Measurements from ENCODE around the gene DHX36. TPM values are rescaled to one million over a fixed set of nuclear protein-coding genes. Genes with fewer than 3 reads are reported as not detected.

DHX36 gene
- total RNA-seq, 2 donors from 2014 or later, result 90.0 to 97.3 TPM

DNA sequence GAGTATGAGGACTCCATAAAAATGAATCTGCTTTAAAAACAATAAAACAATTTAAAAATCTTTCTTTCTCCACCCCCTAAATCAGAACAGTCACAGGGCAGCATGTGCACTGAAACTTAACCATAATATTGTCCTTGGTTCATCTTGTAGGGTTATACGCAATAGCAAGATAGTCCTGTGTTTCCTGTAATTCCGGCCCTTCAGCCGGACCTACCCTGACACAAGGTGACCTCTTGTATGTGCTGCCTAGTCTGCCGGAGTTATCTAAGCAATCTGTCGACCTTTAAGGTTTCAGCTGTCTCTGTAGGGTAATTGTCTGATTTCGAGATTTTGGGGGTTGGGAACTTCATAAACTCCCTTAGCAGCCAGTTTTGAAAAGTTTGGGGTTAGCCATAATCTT lies 99.9 kb downstream of the DHX36 start:
- H3K27ac ChIP-seq (ENCODE audit: low read depth, low read length), result no peak overlapping the region
- 92 to 100% methylated on average over 3 to 6 of the region's 6 CpGs for WGBS, 2 experiments (ENCODE audit: insufficient coverage in 1 of 2, insufficient read length in 1 of 2)

DNA sequence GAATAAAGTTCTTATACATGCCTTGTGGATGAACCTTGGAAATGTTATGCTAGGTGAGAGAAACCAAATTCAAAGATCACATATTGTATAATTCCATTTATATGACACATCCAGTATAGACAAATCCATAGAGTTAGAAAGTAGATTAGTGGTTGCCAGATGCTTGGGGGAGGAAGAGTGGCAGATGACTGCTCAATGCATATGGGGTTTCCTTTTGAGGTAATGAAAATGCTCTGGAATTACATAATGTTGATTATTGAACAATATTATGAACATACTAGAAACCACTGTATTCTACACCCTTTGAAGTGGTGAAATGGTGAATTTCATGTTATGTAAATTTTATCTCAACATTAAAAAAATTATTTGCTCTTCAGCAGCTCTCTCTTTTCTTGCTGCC lies 100.8 kb downstream of the DHX36 start:
- H3K4me1 Mint-ChIP-seq, result peaks cover 2% of the 10 kb centered on the region
- H3K4me1 ChIP-seq (ENCODE audit: control insufficient read depth, insufficient read depth, low read length), result no peaks in the 10 kb centered on the region
- H3K27me3 Mint-ChIP-seq (ENCODE audit: insufficient read depth), result no peaks in the 10 kb centered on the region
- H3K36me3 ChIP-seq (ENCODE audit: control insufficient read depth, insufficient read depth, low read length), result peaks cover 6% of the 10 kb centered on the region
- no peak overlapping the region for H3K4me3 ChIP-seq (ENCODE audit: low read length)
- H3K9me3 Mint-ChIP-seq, result no peaks in the 10 kb centered on the region
- H3K9ac ChIP-seq (ENCODE audit: extremely low read depth, low read length, poor library complexity, severe bottlenecking), result no peak overlapping the region
- H3K27ac ChIP-seq (ENCODE audit: low read depth, low read length), result no peak overlapping the region
- peaks cover 9% of the 10 kb centered on the region for H3K36me3 Mint-ChIP-seq (ENCODE audit: low read depth)
- no peak overlapping the region for H3K4me3 Mint-ChIP-seq
- no peak overlapping the region for H3K27ac Mint-ChIP-seq
- TF ChIP-seq, protein P1, sequence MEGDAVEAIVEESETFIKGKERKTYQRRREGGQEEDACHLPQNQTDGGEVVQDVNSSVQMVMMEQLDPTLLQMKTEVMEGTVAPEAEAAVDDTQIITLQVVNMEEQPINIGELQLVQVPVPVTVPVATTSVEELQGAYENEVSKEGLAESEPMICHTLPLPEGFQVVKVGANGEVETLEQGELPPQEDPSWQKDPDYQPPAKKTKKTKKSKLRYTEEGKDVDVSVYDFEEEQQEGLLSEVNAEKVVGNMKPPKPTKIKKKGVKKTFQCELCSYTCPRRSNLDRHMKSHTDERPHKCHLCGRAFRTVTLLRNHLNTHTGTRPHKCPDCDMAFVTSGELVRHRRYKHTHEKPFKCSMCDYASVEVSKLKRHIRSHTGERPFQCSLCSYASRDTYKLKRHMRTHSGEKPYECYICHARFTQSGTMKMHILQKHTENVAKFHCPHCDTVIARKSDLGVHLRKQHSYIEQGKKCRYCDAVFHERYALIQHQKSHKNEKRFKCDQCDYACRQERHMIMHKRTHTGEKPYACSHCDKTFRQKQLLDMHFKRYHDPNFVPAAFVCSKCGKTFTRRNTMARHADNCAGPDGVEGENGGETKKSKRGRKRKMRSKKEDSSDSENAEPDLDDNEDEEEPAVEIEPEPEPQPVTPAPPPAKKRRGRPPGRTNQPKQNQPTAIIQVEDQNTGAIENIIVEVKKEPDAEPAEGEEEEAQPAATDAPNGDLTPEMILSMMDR (conservative IDR thresholded peaks at IDR 0.05), result no peak
- H3K9me3 ChIP-seq (ENCODE audit: control insufficient read depth, low read length), result no peaks in the 10 kb centered on the region
- no peaks in the 10 kb centered on the region for H3K27me3 ChIP-seq (ENCODE audit: control insufficient read depth, insufficient read depth, low read length, poor library complexity, severe bottlenecking)
- DNase-seq, result no peak

More for the DNA sequence above, 99.9 kb downstream of the DHX36 start:
- Histone ChIP-seq H3K4me3 (ENCODE audit: low read length) (no peak overlapping the region), H3K36me3 (ENCODE audit: control insufficient read depth, insufficient read depth, low read length) (no peaks in the 10 kb centered on the region), H3K27me3 (ENCODE audit: control insufficient read depth, insufficient read depth, low read length, poor library complexity, severe bottlenecking) (no peaks in the 10 kb centered on the region), H3K9me3 (ENCODE audit: control insufficient read depth, low read length) (no peaks in the 10 kb centered on the region), H3K4me1 (ENCODE audit: control insufficient read depth, insufficient read depth, low read length) (no peaks in the 10 kb centered on the region), H3K9ac (ENCODE audit: extremely low read depth, low read length, poor library complexity, severe bottlenecking) (no peak overlapping the region)
- no peaks in the 10 kb centered on the region for H3K27me3 Mint-ChIP-seq (ENCODE audit: insufficient read depth)
- no peak for DNase-seq
- H3K4me1 Mint-ChIP-seq, result peaks cover 5% of the 10 kb centered on the region
- H3K9me3 Mint-ChIP-seq, result no peaks in the 10 kb centered on the region
- peaks cover 3% of the 10 kb centered on the region for H3K36me3 Mint-ChIP-seq (ENCODE audit: low read depth)
- H3K4me3 Mint-ChIP-seq, result no peak overlapping the region
- TF ChIP-seq, protein P1 (conservative IDR thresholded peaks at IDR 0.05), result no peak
- no peak overlapping the region for H3K27ac Mint-ChIP-seq

Other genes with a start within 250 kb of the DHX36 start
- 10 to 100 TPM; 10.1 to 12.4 TPM for gene ARHGEF26, start 203.1 kb downstream of the DHX36 start, total RNA-seq
- not detected for gene GPR149, start 105.7 kb upstream of the DHX36 start, total RNA-seq

All from endodermal cell (in vitro differentiated cells).